NCI-H82 (cell line): Measurements from ENCODE around the gene MCM6.

ENCODE experiments used
- DNase-seq: peaks from one replicate; lab custom pipeline; 2025; lab: John Stamatoyannopoulos, UW

Gene MCM6

GRCh38 chr2:135862718-135863117 is 13.5 kb downstream of the MCM6 start:
- no peak for DNase-seq

GRCh38 chr2:135853401-135853800 is 22.8 kb downstream of the MCM6 start:
- DNase-seq: no peak

- DNase-seq: no peak
Observed at GRCh38 chr2:135851858-135852257, 24.4 kb downstream of the MCM6 start.

DNA sequence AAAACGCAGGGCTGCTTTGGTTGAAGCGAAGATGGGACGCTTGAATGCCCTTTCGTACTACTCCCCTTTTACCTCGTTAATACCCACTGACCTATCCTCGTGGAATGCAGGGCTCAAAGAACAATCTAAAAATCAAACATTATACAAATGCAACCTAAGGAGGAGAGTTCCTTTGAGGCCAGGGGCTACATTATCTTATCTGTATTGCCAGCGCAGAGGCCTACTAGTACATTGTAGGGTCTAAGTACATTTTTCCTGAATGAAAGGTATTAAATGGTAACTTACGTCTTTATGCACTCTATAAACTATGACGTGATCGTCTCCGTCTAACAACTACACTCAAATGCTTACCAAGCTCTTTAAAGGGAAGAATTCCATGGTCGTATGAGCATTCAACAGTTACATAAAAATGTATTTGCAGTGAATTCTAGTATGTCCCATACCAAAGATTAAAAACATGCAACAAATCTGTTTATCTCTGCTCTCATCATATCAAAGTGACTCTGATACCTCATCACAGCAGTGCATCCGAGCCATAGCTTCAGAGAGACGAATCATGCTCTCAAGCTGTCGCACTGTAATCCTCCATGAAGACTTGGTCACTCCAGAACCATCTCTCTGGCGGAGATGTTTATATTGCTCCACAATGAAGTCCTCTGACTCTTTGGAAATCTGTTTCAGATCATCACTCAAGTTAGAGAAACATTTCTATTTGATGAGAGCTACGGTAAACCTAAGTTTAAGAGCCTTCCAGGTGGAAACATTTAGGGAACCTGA is 25.2 kb downstream of the MCM6 start:
- no peak for DNase-seq

DNA sequence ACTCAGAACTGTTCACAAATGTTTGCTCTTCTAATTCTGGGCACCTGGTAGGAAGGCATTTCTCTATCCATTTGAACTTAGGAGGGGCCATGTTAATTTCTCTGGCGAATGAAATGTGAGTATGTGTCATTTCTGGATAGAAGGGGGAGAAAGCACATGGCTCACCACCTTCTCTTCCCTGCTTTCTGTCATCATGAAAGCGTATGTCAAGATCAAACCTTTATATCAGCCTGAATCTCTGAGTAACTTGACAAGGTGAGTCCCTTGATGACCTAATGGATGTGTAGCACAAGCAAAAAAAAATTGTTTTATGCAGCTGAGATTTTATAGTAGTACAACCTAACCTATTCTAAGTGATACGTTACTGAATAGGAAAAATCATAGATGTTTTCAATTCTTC is 27.2 kb downstream of the MCM6 start:
- no peak for DNase-seq

GRCh38 chr2:135845997-135846396 is 30.2 kb downstream of the MCM6 start:
- DNase-seq: no peak

GRCh38 chr2:135845257-135845656 is 31.0 kb downstream of the MCM6 start:
- DNase-seq: no peak

GRCh38 chr2:135844301-135844895 is 31.8 kb downstream of the MCM6 start:
- no peak for DNase-seq

DNA sequence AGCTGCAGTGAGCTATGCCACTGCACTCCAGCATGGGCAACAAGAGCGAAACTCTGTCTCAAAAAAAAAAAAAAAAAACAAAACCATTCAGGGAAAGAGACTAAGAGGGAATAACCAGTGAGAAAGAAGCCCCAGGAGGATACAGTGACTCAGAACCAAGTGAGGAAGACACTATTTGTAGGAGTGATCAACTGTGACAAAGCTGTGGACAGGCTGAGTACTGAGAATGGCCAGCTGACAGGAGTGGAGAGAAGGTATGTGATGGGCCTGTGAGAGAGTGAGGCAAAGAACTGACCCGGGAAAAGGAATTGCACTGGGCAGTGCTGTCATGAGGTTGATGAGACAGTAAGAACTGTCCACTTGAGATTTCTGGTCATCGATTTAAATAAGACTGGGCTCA is 32.6 kb downstream of the MCM6 start:
- DNase-seq: no peak

- no peak for DNase-seq
Observed at GRCh38 chr2:135840601-135841000, 35.6 kb downstream of the MCM6 start.

DNA sequence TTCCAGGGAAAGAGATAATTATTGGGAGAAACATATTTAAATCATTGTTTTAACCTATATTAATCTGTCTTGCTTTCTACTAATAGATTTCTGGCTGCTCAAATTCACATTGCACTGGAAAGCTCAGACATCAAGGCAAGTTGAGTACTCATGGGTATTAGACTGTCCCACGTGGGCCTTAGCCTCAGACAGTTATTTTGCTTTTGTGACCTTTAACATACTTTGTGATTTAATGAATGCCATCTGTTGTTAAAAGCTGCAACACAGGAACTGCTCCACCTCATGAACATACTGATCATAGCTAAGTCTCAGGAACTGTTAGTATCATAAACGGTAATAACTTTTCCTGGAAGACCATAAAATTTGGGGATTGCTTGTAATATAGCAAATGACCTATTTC is 36.5 kb downstream of the MCM6 start:
- peak; percentile 80 for DNase-seq

- DNase-seq: no peak
Observed at GRCh38 chr2:135838502-135838901, 37.7 kb downstream of the MCM6 start.

GRCh38 chr2:135836596-135837270 is 39.5 kb downstream of the MCM6 start, which contains the start of gene LCT:
TSS of gene LCT (minus strand) at chr2:135837184. CDS start at chr2:135837169, 15 bp downstream.
- no peak for DNase-seq

DNA sequence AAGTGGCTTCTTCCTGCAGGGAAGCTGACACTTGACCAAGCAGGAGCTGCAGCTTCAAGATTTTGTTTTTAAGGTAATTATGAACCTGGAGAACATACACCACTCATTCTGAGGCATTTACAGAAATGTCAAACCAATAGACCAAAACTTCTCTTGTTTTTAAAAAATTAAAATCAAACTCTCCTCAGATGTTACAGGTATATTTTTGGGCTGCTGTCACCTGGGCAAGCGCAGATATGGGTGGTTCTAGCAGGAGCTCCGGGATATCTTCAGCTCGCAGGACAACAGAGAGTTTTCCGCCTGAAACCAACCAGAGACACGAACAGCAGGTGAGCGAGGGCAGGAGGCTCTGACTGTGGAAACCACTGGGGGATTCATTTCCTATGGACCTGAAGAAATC is 43.4 kb downstream of the MCM6 start:
- DNase-seq: no peak

DNA sequence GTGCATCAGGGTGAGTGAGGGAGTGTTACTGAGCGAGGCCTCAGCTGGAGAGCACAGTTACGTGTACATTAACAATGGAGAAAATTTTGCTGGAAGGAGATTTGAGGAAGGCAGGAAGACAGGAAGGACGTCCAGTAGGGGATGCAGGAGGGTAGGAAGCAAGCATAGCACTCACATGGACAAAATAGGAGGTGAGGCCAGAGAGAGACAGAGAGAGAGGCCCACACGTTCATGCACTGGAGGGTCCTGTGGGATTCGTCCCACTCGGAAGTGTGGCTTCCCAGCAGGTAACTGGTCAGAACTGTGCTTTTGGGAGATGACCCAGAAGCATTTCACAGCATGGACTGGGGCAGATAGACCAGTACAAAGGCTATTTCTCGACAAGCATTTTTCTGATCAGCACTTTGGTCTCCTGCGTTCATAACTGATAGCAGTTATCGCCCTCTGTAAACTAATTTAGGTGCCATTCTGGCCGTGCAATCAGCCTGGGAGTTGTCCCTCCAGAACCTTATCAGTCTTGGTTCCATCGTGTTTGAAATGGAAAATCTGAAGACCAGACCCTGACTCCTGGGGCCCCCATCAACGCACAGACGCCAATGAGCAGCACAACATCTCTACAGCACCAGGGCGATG is 44.9 kb downstream of the MCM6 start:
- no peak for DNase-seq

- DNase-seq: no peak
Observed at GRCh38 chr2:135829378-135830135, 46.7 kb downstream of the MCM6 start.

DNA sequence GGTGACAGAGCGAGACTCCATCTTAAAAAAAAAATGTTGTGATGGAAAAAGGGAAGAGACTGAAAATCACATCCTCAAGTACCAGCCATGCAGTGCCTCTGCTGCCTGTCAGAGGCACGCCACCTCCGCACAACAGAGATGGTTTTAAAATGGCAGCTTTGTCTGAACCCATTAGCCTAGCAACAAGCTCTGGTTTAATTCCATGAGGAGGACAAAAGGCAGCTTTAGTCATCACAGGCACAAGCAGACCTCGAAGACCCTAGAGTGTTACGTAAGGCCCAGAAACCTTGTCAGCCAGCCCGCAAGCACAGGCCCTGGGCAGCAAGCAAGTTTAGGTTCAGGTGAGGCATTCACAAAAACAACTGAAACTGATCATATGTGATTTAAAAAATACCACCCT is 49.7 kb downstream of the MCM6 start:
- DNase-seq: no peak

GRCh38 chr2:135825550-135826176 is 50.6 kb downstream of the MCM6 start:
- no peak for DNase-seq

DNA sequence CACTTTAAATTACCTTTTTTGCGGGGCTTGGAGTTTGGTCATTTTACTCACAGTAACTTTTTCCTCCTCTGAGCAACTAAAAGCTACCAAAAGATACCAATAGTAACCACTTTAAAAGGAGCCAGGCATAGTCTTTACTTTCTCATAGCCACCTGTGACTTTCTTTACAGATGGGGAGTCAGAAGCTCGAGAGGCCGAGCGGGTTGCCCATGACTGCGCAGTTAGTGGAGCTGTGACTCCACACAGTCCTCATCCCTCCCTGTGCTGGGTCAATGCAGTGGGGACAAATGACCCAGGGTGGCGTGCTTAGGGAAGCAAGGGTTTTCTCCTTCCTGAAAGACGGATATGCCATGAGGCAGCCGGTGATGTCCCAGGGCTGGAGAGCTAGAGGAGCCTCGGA is 51.1 kb downstream of the MCM6 start:
- DNase-seq: no peak

DNA sequence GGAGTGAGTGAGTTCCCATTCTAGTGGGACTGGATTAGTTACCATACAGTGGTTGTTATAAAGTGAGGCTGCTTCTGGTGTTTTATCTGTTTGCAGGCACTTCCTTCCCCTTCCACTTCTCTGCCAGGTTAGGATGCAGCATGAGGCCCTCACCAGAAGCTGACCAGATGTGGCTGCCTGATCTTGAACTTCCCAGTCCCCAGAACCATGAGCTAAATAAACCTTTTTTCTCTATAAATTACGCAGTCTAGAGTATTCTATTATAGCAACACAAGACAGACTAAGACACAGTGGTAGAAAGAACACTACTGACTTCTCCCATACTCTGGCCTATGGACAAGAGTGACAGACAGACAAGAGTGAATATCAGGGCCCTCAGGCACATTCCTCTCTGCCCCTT is 53.4 kb downstream of the MCM6 start:
- DNase-seq: no peak

- DNase-seq: no peak
Observed at GRCh38 chr2:135821190-135821589, 55.1 kb downstream of the MCM6 start.
